Keratinocyte (primary cell): Measurements from ENCODE around the gene MAPRE2.

Experiments
- CTCF ChIP-seq, 3 experiments: IDR thresholded peaks in 1 of 3; conservative IDR thresholded peaks in 1 of 3; optimal IDR thresholded peaks in 1 of 3; 2 replicates in 2 of 3; 3 replicates in 1 of 3; pipeline versions ENCODE3 to v1.5.1; 2011; ENCODE audit warnings: low read length in 3 of 3, mild to moderate bottlenecking in 3 of 3, moderate library complexity in 2 of 3, control low read depth in 1 of 3, inconsistent platforms in 1 of 3; ENCODE audit not compliant: insufficient read depth in 2 of 3; ENCODE audit errors: extremely low read depth in 1 of 3
- EZH2 ChIP-seq: IDR thresholded peaks from one replicate; pipeline ENCODE4 v1.6.1; 2012; ENCODE audit warnings: inconsistent platforms, mild to moderate bottlenecking, low read length, moderate library complexity

- TF ChIP-seq CTCF (optimal IDR thresholded peaks at IDR 0.05 in 1 of 3, IDR thresholded peaks at IDR 0.05 in 1 of 3, conservative IDR thresholded peaks at IDR 0.05 in 1 of 3; ENCODE audit: extremely low read depth in 1 of 3, insufficient read depth in 2 of 3, low read length in 3 of 3) (no peak), EZH2 (no peak)
Observed at GRCh38 chr18:35116784-35117318, 75.6 kb downstream of the MAPRE2 start.
